T-helper 1 cell (primary cell): ENCODE measurements around the gene SLC6A18.
"Not testable (repeated sequence)": the region's sequence is repeated elsewhere in the genome, so short reads cannot be mapped to it uniquely, and the experiment has no call there.

Experiments used
- DNase-seq, 5 donors: peaks; one replicate each; pipeline ENCODE4 v3.0.0-alpha.2; 2012 to 2020

SLC6A18 gene

GRCh38 chr5:1279443-1280151 lies 54.4 kb downstream of the SLC6A18 start:
- no peak for DNase-seq

- no peak for DNase-seq
These were observed 55.2 kb downstream of the SLC6A18 start for GRCh38 chr5:1280177-1281037.

GRCh38 chr5:1281038-1281882 lies 56.1 kb downstream of the SLC6A18 start:
- no peak for DNase-seq

GRCh38 chr5:1282131-1282992 lies 57.2 kb downstream of the SLC6A18 start:
- no peak for DNase-seq

- not testable (repeated sequence) for DNase-seq
These were observed 58.0 kb downstream of the SLC6A18 start for GRCh38 chr5:1282993-1283728.

- DNase-seq: not testable (repeated sequence)
These were observed 58.5 kb downstream of the SLC6A18 start for GRCh38 chr5:1283729-1284041.

- DNase-seq: not testable (repeated sequence)
These were observed 59.3 kb downstream of the SLC6A18 start for GRCh38 chr5:1284336-1284970.

- no peak for DNase-seq
These were observed 60.0 kb downstream of the SLC6A18 start for GRCh38 chr5:1285141-1285540.

GRCh38 chr5:1285883-1286291 lies 60.7 kb downstream of the SLC6A18 start:
- no peak for DNase-seq

GRCh38 chr5:1288439-1289335 lies 63.5 kb downstream of the SLC6A18 start:
- DNase-seq: no peak

- DNase-seq: not testable (repeated sequence)
These were observed 64.4 kb downstream of the SLC6A18 start for GRCh38 chr5:1289559-1289958.

- not testable (repeated sequence) for DNase-seq
These were observed 65.8 kb downstream of the SLC6A18 start for GRCh38 chr5:1290956-1291355.

- DNase-seq: no peak
These were observed 66.5 kb downstream of the SLC6A18 start for GRCh38 chr5:1291611-1292080.

- DNase-seq: no peak
These were observed 67.0 kb downstream of the SLC6A18 start for GRCh38 chr5:1292139-1292538.

GRCh38 chr5:1292846-1293415 lies 67.8 kb downstream of the SLC6A18 start:
- DNase-seq: no peak

- no peak for DNase-seq
These were observed 68.4 kb downstream of the SLC6A18 start for GRCh38 chr5:1293416-1294205.

GRCh38 chr5:1294206-1294834 lies 69.1 kb downstream of the SLC6A18 start:
- no peak for DNase-seq
